Endothelial cell (in vitro differentiated cells): ENCODE measurements around the gene TBC1D22A. TPM values are rescaled to one million over a fixed set of nuclear protein-coding genes. Genes with fewer than 3 reads are reported as not detected.

Source experiments
- DNase-seq: peaks from one replicate; pipeline ENCODE4 v3.0.0; 2021; ENCODE audit warnings: low spot score
- H3K27ac Mint-ChIP-seq: one replicate; pipeline ENCODE4 v1.8.0; 2021; ENCODE audit warnings: mixed read lengths, inconsistent platforms; ENCODE audit not compliant: unreplicated experiment
- H3K27me3 Mint-ChIP-seq: one replicate; pipeline ENCODE4 v1.8.0; 2021; ENCODE audit warnings: mild to moderate bottlenecking, moderate library complexity, mixed read lengths, inconsistent platforms; ENCODE audit not compliant: unreplicated experiment
- H3K36me3 Mint-ChIP-seq: one replicate; pipeline ENCODE4 v1.8.0; 2021; ENCODE audit warnings: mild to moderate bottlenecking, low read depth, mixed read lengths, inconsistent platforms; ENCODE audit not compliant: unreplicated experiment
- H3K4me1 Mint-ChIP-seq: one replicate; pipeline ENCODE4 v1.8.0; 2021; ENCODE audit warnings: mild to moderate bottlenecking, mixed read lengths, inconsistent platforms; ENCODE audit not compliant: unreplicated experiment
- H3K4me3 Mint-ChIP-seq: one replicate; pipeline ENCODE4 v1.8.0; 2021; ENCODE audit warnings: mild to moderate bottlenecking, mixed read lengths, inconsistent platforms; ENCODE audit not compliant: unreplicated experiment
- H3K9me3 Mint-ChIP-seq: one replicate; pipeline ENCODE4 v1.8.0; 2021; ENCODE audit warnings: mixed read lengths, inconsistent platforms; ENCODE audit not compliant: unreplicated experiment
- CTCF ChIP-seq: fragments of 200-600 bp; sonication (generic); IDR thresholded peaks from one replicate; pipeline ENCODE4 v1.5.0; 2021; ENCODE audit warnings: antibody characterized with exemption; ENCODE audit not compliant: unreplicated experiment
- total RNA-seq: library from RNA; stranded (reverse); fragmentation: NEBNext Ultra II Directional; extraction: Animal tissue kit (Norgen Biotek cat#: 25700); gene quantifications from one replicate; pipeline ENCODE4 v1.2.1, GENCODE V29; 2021; ENCODE audit not compliant: unreplicated experiment

The TBC1D22A gene
- total RNA-seq, 1 donor from 2014 or later, result 25.3 TPM

- no peak for DNase-seq
- no peak for TF ChIP-seq CTCF
- Mint-ChIP-seq H3K9me3 (no peaks in the 10 kb centered on the region), H3K4me1 (peaks cover 2% of the 10 kb centered on the region), H3K4me3 (no peak overlapping the region), H3K27ac (no peak overlapping the region), H3K27me3 (peaks cover 2% of the 10 kb centered on the region), H3K36me3 (peaks cover 20% of the 10 kb centered on the region)
Measured at GRCh38 chr22:47174096-47174495, 411.6 kb downstream of the TBC1D22A start.

GRCh38 chr22:47174671-47175112 is 412.2 kb downstream of the TBC1D22A start:
- H3K36me3 Mint-ChIP-seq, result peaks cover 21% of the 10 kb centered on the region
- peaks cover 2% of the 10 kb centered on the region for H3K27me3 Mint-ChIP-seq
- H3K9me3 Mint-ChIP-seq, result no peaks in the 10 kb centered on the region
- TF ChIP-seq CTCF, result no peak
- no peak for DNase-seq
- peaks cover 2% of the 10 kb centered on the region for H3K4me1 Mint-ChIP-seq
- H3K27ac Mint-ChIP-seq, result no peak overlapping the region
- H3K4me3 Mint-ChIP-seq, result no peak overlapping the region

- no peak for TF ChIP-seq CTCF
- H3K27me3 Mint-ChIP-seq, result no peaks in the 10 kb centered on the region
- H3K27ac Mint-ChIP-seq, result no peak overlapping the region
- H3K4me3 Mint-ChIP-seq, result no peak overlapping the region
- H3K9me3 Mint-ChIP-seq, result no peaks in the 10 kb centered on the region
- peaks cover 14% of the 10 kb centered on the region for H3K36me3 Mint-ChIP-seq
- peaks cover under 1% of the 10 kb centered on the region for H3K4me1 Mint-ChIP-seq
- DNase-seq, result no peak
Measured at GRCh38 chr22:47175151-47176025, 412.9 kb downstream of the TBC1D22A start.

- H3K9me3 Mint-ChIP-seq, result no peaks in the 10 kb centered on the region
Measured at GRCh38 chr22:47176026-47176389, 413.6 kb downstream of the TBC1D22A start.

More at GRCh38 chr22:47176026-47176389, 413.6 kb downstream of the TBC1D22A start:
- Mint-ChIP-seq H3K4me1 (no peaks in the 10 kb centered on the region), H3K36me3 (peaks cover 13% of the 10 kb centered on the region), H3K27me3 (no peaks in the 10 kb centered on the region), H3K4me3 (no peak overlapping the region), H3K27ac (no peak overlapping the region)
- DNase-seq, result no peak
- TF ChIP-seq CTCF, result no peak
